Measurements from ENCODE around the gene AGFG1.

AGFG1 gene

DNA sequence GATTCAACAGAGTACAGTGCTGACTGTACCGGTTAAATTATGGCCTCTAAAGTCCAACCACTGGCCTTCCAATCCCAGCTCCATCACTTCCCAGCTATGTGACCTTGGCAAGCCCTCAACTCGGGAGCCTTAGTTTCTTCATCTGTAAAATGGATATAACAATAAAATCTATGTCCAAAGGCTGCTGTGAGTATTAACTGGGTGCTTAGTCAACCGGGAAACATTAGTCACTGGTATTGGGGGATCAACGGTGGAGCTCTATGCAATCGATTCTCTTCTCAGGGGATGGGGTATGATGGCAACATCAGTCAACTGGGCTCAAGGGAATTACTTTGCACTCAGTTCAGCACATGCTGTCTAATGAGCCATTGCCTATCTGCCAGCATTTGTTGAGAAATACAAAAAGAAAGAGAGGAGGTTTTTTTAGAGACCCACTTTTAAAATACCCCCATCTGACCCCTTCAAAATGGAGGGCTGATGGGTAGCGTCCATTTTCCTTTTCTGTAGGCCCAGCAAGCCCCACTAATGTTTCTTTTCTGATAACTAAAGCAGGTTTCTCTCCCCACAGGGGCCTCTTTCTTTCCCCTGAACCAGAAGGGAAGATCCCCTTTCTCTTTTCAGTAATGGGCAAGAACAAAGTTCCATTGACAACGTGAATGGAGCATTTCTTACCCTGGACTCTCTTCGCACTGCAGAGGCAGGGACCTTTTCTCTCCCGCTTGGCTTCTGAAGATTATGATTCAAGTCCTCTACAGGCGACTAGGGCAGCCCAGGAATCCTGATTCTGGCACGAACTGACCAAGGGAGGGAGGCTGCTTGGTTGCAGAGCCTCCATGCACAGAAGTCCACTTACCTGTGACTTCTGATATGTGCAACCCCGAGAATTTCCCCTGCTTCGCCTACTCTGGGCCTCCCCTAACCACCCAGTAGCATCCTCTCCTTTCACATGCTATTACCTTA lies 8.7 kb upstream of the AGFG1 start:
- TF ChIP-seq TAF1 (IDR thresholded peaks at IDR 0.05; ENCODE audit: borderline replicate concordance, insufficient read depth, low read length) (no peak), POLR2AphosphoS5 (IDR thresholded peaks at IDR 0.05; ENCODE audit: low read depth, low read length) (no peak), FOXP2 (optimal IDR thresholded peaks at IDR 0.05; ENCODE audit: borderline replicate concordance, extremely low read depth, extremely low read length, insufficient read depth) (no peak), SIN3A (IDR thresholded peaks at IDR 0.05; ENCODE audit: borderline replicate concordance, insufficient read depth, low read length) (no peak)
- TF ChIP-seq, protein P1, sequence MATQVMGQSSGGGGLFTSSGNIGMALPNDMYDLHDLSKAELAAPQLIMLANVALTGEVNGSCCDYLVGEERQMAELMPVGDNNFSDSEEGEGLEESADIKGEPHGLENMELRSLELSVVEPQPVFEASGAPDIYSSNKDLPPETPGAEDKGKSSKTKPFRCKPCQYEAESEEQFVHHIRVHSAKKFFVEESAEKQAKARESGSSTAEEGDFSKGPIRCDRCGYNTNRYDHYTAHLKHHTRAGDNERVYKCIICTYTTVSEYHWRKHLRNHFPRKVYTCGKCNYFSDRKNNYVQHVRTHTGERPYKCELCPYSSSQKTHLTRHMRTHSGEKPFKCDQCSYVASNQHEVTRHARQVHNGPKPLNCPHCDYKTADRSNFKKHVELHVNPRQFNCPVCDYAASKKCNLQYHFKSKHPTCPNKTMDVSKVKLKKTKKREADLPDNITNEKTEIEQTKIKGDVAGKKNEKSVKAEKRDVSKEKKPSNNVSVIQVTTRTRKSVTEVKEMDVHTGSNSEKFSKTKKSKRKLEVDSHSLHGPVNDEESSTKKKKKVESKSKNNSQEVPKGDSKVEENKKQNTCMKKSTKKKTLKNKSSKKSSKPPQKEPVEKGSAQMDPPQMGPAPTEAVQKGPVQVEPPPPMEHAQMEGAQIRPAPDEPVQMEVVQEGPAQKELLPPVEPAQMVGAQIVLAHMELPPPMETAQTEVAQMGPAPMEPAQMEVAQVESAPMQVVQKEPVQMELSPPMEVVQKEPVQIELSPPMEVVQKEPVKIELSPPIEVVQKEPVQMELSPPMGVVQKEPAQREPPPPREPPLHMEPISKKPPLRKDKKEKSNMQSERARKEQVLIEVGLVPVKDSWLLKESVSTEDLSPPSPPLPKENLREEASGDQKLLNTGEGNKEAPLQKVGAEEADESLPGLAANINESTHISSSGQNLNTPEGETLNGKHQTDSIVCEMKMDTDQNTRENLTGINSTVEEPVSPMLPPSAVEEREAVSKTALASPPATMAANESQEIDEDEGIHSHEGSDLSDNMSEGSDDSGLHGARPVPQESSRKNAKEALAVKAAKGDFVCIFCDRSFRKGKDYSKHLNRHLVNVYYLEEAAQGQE (IDR thresholded peaks at IDR 0.05; ENCODE audit: insufficient read depth in 1 of 2, low read depth in 2 of 2, low read length in 2 of 2), result no peak

DNA sequence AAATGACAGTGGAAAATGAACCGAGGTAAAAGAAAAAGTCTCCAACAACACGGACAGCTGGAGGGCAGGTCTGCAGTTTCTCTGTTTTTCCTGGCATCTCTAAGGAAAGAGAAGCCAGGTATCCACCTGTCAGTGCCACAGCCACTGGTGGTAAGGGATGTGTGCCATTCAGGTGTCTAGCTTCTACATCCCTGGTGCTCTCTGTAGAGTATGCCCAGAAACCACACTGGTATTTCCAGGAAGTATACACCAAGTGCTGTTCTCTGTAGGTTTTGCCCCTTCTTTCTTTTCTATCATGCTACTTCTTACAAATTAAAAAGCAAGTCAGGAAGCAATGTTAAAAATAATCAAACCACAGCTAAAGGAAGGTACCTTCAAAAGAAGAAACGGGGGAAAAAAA lies 7.6 kb upstream of the AGFG1 start:
- TF ChIP-seq, protein P1 (IDR thresholded peaks at IDR 0.05; ENCODE audit: insufficient read depth in 1 of 2, low read depth in 2 of 2, low read length in 2 of 2), result no peak
- TF ChIP-seq FOXP2 (optimal IDR thresholded peaks at IDR 0.05; ENCODE audit: borderline replicate concordance, extremely low read depth, extremely low read length, insufficient read depth) (no peak), TAF1 (IDR thresholded peaks at IDR 0.05; ENCODE audit: borderline replicate concordance, insufficient read depth, low read length) (no peak), POLR2AphosphoS5 (IDR thresholded peaks at IDR 0.05; ENCODE audit: low read depth, low read length) (no peak), SIN3A (IDR thresholded peaks at IDR 0.05; ENCODE audit: borderline replicate concordance, insufficient read depth, low read length) (no peak)

GRCh38 chr2:227464851-227465250 lies 7.1 kb upstream of the AGFG1 start:
- TF ChIP-seq, protein P1 (IDR thresholded peaks at IDR 0.05; ENCODE audit: insufficient read depth in 1 of 2, low read depth in 2 of 2, low read length in 2 of 2), result no peak
- no peak for TF ChIP-seq TAF1 (IDR thresholded peaks at IDR 0.05; ENCODE audit: borderline replicate concordance, insufficient read depth, low read length)
- no peak for TF ChIP-seq POLR2AphosphoS5 (IDR thresholded peaks at IDR 0.05; ENCODE audit: low read depth, low read length)
- TF ChIP-seq FOXP2 (optimal IDR thresholded peaks at IDR 0.05; ENCODE audit: borderline replicate concordance, extremely low read depth, extremely low read length, insufficient read depth), result no peak
- TF ChIP-seq SIN3A (IDR thresholded peaks at IDR 0.05; ENCODE audit: borderline replicate concordance, insufficient read depth, low read length), result no peak

GRCh38 chr2:227466887-227467600 lies 4.9 kb upstream of the AGFG1 start:
- TF ChIP-seq, protein P1 (IDR thresholded peaks at IDR 0.05; ENCODE audit: insufficient read depth in 1 of 2, low read depth in 2 of 2, low read length in 2 of 2), result no peak
- TF ChIP-seq FOXP2 (optimal IDR thresholded peaks at IDR 0.05; ENCODE audit: borderline replicate concordance, extremely low read depth, extremely low read length, insufficient read depth) (no peak), SIN3A (IDR thresholded peaks at IDR 0.05; ENCODE audit: borderline replicate concordance, insufficient read depth, low read length) (no peak), TAF1 (IDR thresholded peaks at IDR 0.05; ENCODE audit: borderline replicate concordance, insufficient read depth, low read length) (no peak), POLR2AphosphoS5 (IDR thresholded peaks at IDR 0.05; ENCODE audit: low read depth, low read length) (no peak)
